A204.1 (cell line): ENCODE measurements around the gene CHRNB2.

Experiments
- FAIRE-seq: peaks from 2 replicates; lab custom pipeline; 2012; peaks lifted over from hg19 to GRCh38; lab: Jason Lieb, UNC

CHRNB2 gene

DNA sequence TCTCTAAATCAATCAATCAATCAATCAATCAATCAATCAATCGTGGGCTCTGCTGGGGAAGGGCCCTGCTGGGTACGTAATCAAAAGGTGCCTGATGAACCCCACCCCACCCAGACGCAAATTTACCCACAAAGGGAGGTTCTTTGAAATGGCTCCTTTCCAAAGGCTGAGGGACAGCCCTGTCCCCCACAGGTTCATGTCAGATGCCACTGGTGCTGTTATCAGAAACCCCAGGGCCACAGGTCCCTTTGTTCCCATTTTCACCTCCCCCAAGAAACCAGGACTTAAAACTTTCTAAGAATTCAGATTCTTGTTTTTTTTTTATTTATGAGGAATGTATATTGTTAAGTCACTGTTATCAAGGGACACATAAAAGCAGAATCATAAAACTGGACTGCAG lies 14.2 kb downstream of the CHRNB2 start:
- FAIRE-seq = no peak

DNA sequence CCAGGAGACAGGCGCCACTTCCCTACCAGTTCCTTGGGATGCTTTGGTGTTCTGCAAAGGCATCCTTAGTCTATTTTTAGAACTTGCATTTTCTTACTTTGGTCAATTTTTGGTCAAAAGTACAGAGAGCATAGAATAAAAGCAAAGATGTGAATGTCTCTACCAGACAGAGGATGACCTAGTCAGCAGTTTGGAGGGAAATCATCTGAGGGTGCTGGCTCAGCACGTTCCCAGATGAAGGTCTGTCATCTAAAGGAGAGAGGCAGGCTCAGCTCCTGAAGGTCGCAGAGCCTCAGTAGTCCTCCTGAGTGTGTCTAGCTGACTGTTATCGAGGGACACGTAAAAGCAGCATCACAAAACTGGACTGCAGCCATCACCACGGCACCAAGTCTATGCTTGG lies 15.3 kb downstream of the CHRNB2 start:
- no peak for FAIRE-seq

DNA sequence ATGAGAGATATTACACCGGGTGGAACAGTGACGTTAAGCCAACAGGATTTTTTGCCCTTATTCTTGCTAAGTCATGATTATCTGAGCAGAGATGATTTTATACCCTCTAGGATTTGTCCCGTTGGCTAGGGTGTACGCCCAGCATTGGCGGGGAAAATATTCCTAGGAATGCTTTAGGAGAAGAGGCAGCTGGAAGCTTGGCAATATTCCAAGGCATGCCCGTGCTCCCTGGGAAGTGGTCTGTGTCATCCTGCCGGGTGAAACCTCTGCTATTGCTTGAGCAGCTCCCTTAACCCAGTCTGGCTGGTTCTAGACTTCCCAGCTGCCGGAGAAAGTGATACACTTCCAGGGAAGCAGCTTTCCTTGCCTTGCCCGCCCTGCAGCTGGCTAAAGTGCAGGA lies 16.2 kb downstream of the CHRNB2 start:
- FAIRE-seq = no peak

DNA sequence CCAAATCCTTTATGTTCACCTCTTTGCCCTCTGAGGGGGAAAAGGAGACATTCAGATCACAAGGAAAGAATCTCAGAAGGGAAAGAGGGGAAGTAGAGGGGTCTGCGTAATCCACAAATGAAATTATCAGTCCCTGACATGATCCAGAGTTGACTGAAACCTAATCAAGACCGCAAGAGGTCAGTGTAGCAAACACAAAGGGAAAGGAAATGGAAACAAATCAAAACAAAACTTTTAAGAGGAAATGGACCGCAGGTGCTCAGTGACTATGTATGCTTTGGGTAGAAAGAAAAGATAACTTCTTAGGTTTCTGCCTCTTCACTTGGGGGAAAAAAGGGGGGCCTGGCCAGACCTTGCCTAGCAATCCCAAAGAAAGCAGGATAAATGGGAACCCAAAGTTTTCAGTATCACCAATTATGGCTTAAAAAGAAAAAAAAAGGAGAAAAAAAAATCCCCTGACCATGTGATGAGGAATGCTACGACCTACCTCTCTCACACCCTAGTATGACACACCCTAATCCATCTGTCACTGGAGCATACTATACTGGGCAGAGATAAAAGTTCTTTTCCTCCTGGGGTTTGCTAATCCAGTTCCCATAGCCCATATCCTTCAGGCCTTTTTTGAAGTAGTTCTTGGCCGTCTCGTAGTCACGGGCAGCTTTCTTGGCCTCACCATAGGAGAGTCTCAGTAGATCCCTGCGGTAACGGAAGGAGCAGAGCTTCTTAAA lies 16.9 kb downstream of the CHRNB2 start:
- no peak for FAIRE-seq

DNA sequence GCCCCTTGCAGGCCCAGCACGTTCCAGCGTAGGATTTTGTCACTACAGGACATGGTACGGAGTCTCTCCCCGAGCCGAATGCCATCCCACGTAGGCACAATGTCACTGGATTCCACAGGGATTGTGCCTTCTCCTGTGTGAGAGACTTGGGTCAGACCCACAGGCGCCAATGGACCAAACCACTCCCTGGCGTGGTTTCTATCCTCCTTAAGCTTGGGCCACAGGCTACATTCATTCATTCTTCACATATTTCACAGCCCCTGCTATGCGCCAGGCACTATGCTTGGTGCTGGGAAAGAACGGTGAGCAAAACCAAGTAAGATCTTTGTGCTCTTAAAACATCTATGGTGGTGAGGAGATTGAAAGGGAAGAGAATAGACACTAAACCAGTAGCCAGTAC lies 18.7 kb downstream of the CHRNB2 start:
- no peak for FAIRE-seq

DNA sequence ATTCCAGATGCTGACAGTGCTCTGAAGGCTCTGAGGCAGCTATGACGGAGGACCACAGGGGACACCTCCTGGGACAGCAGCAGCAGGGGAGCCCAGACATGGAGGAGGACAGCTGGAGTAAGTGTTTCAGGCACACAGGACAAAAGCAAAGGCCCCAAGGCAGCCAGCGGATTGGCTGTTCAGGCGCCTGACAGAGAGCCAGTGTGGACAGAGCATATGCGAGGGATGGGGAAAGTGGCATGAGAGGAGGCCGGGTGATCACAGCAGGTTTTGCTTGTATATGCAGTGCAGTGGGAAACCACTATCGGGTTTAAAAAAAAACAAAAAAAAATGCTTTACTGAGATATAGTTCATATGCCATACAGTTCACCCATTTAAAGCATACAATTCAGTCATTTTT lies 19.1 kb downstream of the CHRNB2 start:
- FAIRE-seq = no peak

DNA sequence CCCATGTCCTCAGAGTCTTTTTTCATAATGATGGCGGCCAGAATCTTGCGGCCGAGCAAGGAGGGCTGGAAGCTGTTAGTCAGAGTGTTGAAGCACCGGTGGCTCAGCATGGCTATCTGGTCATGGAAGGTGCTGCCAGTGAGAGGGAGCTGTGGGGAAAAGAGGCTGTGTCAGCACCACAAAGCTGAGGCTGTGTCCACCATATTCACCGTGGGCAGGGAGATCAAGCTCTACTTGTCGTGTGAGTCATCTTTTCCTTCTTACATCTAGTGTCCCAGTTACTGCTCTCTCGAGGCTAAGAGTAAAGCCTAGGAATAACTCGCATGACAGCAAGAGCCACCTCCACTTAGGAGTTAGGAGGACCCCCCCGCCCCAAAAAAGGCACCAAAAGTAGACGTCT lies 22.2 kb downstream of the CHRNB2 start:
- no peak for FAIRE-seq

DNA sequence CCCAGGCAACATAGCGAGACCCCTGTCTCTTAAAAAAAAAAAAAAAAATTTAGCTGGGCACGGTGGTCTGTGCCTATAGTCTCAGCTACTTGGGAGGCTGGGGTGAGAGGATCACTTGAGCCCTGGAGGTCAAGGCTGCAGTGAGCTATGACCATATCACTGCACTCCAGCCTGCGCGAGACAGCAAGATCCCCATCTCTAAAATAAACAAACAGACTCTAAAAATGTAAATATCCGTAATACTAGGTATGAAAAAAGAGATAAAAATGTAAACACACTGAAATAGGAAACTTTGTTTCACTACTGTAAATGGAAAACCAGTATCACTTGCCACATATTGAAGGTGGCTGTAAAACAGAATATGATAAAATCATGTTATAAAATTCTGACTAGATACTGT lies 23.2 kb downstream of the CHRNB2 start:
- FAIRE-seq = no peak

DNA sequence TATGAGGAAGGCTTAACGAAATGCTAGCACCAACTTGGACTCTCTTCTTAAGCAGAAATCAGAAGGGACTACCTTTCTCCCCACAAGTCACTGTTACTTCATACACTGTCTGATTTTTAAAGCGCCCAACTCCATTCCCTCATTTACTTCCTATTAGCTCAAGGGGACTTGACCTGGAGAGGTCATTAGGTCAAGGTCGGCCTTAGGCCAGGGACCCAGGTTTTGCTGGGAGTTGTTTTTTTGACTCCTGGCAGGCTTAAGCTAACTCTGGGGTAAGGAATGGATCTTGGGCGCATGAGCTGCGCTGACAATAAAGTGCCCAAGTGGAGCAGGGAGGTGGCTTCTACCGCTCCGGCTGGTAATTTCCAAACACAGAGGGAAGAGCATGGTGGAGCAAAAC lies 23.6 kb downstream of the CHRNB2 start:
- no peak for FAIRE-seq

DNA sequence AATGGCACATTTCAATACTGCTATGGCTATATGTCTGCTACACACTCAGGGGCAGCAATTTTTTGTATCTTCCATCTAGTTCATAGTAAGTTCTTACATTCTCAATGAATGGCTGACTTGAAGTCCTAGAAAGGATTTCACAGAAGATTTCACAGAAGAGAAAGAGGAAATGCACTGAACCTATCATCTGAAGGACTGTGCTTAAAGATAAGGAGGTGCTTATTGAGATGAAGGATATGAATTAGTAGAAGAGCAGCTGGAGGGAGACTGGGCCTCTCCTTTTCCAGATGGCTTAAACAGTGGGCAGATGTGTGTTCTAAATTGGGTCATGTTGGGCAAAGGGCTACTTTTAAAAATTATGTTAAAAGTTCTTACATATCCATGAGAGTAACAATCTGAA lies 25.8 kb downstream of the CHRNB2 start:
- no peak for FAIRE-seq

DNA sequence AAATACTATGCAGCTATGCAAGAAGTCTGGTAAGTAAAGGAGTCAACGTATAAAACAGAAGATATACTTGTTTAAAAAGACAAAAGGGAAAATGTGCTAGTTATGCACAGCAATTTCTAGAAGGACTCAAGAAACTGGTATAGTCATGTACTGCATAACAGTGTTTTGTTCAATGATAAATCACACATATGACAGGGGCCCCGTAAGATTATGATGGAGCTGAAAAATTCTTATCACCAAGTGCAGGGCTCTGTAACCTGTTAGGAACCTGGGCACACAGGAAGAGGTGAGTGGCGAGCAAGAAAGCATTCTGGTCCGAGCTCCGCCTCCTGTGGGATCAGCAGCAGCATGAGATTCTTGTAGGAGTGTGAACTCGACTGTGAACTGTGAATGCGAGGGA lies 27.2 kb downstream of the CHRNB2 start:
- FAIRE-seq = no peak

DNA sequence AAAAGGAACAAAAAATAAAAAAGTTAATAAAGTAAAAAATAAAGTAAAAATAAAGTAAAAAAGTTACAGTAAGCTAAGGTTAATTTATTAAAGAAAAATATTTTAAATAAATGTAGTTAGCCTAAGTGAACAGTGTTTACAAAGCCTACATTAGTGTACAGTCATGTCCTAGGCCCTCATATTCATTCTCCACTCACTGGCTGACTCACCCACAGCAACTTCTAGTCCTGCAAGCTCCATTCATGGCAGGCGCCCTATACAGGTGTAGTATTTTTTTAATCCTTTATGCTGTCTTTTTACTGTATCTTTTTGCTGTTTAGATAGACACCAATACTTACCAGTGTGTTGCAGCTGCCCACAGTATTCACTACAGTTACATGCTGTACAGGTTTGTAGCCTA lies 28.0 kb downstream of the CHRNB2 start:
- peak; percentile 91 for FAIRE-seq

DNA sequence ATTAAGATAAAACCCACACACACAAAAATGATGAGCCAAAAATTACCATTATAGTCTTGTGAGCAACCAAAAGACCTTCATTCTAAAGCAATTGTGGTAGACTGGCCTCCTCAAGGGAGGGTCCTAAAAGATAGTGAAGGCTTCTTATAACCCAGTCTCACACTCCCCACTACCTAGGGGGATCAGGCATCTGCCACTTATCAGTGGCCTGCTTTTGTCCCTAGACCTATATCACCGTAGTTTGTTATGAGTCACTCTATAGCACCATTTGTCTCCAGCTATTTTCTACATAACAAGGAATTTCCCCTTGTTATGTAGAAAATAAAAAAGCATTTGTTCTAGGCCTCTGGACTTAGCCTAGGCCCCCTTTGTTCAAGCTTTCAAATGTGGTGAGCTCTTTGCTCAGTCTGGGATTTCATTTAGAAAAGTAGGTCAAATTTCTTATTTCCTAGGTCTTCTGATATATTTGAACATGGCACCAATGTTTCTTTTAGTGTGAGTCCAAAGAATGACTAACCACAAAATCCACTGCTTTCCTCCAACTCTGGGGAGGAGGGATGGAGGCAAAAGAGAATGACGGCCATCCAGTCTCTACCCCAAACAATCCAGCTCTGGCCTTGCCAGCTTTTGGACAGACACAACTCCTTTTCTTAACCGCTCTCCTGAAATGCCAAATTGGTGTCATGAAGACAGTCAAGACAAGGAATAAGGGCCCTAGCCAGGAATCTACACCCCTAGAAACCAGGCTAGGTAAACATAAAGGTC lies 31.5 kb downstream of the CHRNB2 start:
- FAIRE-seq = no peak

DNA sequence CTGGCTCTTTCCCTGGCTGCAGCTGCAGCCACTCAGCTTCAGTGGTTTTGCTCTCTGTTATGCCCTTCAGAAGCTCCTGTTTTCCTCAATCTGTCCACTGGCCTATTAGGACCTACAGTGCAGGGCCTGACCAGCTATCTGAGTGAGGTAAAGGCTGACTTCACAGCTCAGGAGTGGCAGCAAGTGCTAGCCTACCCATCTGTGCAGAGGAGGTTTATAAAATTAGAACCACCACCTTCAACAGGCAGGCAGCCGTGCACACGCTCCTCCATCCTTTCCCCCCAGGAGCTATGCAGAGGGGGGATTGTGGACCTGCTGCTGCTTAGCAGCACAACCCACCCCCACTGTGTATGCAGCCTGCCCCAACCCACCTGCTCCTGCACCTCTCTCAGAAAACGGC lies 32.1 kb downstream of the CHRNB2 start:
- no peak for FAIRE-seq

DNA sequence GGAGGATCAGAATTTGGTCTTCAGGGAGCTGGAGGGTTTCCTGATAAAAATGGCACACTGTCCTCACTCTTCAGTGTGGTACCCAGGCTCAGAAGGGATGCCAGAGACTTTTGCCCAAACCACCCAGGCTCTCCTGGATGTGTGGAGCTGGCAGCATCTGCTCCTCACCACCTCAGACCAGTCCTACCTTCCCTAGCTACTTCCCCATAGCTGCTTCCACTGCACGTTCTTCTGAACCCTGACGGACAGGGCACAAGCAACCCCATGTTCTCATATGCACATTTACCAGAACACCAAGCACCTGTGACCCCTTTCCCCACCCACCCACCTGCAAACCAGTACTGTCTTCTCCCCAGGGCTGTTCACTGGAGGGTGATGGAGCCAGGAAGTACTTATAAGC lies 35.7 kb downstream of the CHRNB2 start:
- no peak for FAIRE-seq

DNA sequence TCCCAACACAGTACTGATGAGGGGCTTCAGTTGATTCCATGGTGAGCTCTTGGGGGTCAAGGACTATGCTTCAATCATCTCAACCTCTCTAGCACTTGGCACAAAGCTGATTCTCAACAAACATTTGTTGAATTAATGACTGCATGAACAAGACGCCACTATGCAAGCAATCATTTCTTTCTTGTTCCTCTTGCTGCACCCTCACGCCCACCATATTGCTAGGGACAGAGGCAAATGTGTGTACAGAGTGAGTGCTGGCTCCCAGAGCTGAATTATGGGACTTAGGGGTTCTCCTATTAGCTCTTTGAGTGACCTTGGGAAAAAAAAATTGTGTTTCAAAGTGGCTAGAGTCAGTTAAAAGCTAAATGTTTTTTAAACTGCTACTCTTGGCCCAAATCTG lies 38.0 kb downstream of the CHRNB2 start:
- FAIRE-seq = no peak

DNA sequence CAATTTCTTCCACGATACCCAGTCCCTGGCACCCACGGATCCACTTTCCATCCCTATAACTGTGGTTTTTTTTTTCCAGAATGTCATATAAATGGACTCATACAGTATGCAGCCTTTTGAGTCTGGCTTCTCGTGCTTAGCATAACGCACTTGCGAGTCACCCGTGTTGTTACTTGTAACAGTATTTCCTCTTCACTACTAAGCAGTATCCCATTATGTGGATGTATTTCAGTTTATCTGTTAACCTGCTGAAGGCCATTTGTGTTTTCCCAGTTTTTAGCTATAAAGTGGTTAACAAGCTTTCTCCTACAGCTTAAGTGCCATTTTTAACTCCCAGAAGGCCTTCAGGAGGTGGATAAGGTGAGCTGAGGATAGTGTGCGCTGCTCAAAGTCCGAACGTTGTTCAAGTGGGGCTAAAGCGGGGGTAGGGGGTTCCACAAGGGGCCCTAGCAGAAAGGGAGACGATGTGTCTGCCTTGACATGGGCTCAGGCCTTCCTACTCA lies 39.6 kb downstream of the CHRNB2 start:
- FAIRE-seq = no peak

DNA sequence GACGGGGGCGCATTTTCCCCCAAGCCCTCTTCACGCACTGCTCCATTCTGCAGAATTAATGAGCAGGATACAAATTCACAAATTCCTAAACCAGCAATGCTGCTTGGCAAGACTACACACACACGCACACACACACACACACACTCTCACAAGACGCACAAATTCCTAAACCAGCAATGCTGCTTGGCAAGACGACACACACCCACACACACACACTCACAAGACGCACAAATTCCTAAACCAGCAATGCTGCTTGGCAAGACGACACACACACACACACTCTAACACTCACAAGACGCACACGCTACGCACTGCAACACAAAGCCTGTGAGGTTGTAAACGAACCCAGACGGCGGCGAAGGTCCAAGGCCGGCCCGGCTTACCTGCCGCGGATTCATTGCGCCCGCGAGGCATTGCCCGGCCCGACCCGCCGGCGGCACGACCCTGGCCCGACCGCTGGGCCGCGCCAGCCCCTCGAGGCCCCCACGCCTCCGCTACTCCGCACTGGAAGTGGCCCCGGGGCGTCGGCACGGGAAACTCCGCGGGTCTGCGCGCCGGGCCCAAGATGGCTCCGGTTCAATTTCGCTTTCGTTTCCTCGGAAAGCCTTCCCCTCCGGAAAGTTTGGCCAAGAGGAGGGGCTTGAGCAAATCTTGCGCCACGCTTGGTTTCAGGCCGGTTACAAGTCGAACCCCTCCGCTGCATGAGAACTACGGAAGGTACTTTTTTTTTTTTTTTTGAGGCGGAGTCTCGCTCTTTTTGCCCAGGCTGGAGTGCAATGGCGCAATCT lies 40.2 kb downstream of the CHRNB2 start, which contains the start of gene ADAR:
TSS of gene ADAR (minus strand) at position 578 of the 788 bp plus-strand sequence. CDS start at position 398, 180 bp downstream.
- peak; percentile 52 for FAIRE-seq

DNA sequence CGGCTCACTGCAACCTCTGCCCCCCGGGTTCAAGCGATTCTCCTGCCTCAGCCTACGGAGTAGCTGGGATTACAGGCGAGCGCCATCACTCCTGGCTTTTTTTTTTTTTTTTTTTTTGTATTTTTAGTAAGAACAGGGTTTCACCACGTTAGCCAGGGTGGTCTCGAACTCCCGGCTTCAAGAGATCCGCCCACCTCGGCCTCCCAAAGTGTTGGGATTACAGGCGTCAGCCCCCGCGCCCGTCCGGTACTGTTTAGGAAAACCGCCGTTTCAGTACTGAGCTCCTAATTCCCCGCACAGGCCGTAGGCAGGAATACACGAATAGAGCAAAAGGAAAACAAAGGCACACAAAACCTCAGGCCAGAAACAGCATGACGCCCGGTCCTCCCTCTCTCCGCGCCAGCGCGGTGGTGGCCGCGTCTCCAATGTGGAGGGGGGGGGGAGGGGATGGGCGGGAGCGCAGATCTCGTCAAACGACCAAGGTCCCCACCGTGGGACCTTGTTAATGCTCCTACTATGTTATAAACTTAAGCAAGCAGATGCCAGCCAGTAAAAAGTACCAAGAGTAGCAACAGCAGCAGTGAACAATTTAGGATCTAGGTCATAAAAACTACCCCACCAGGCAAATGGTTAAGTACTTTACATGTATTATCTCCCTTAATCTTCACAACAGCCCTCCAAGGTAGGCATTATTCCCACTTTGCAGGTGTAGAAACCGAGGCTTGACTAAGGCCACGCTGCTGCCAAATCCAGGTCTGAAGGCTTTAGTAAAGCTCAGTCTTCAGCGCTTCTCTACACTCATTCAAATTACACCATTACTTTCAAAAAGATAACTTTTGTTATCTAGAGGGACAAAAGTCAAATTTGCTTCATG lies 41.1 kb downstream of the CHRNB2 start:
- no peak for FAIRE-seq

DNA sequence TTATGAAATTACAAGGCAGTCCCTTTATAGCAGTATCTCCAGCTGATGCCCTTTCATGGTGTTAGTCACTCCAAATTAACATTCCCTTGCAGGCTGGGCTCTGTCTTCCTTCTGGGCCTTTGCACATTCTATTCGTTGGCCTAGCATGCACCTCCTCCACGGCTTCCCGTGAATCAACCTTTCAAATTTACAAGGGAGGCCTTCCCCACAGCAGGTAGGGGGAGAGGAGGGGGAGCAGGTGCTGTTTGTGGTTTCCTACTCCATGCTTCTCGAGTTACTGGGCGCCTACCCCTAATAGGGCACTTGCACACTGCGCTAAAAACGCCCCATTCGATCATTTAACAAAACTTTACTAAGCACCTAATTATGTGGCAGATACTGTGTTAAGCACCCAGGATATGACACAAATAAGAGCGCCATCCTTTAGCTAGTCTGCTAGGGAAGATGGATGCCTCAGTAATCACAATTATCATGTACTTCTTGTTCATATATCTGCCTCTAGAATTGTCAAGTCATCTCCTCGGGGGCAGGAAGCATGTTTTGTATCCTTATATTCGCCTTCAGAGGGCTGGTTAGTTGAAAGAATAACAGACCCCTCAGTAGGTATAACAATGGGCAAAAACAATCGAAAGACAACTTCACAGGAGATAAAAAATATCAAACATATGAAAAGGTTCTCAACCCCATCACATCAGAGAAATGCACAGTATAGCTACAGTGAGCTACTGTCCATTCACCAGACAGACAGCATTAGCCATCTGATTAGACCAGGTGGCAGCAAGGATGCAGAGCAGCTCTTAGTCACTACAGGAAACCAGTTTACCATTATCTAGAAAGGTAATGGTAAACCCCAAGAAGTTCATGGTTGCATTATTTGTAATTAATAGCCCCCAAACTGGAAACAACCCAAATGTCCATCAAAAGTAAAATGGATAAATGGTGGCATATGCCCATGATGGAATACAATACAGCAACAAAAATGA lies 42.1 kb downstream of the CHRNB2 start:
- no peak for FAIRE-seq
